CD14-positive monocyte (primary cell): ENCODE results near the gene CMTM8. TPM values are rescaled to one million over a fixed set of nuclear protein-coding genes. Genes with fewer than 3 reads are reported as not detected.

ENCODE experiments used
- DNase-seq, 3 donors: peaks; one replicate each; pipeline ENCODE4 v3.0.0-alpha.2; 2011 to 2022
- H2AFZ ChIP-seq: 2 replicates; pipeline ENCODE4 v1.6.0; 2012; ENCODE audit warnings: mild to moderate bottlenecking, low read depth, low read length, inconsistent platforms; ENCODE audit not compliant: insufficient read depth, poor library complexity, severe bottlenecking
- H3K27ac ChIP-seq, 2 donors: 1 replicate in 1 of 2; 2 replicates in 1 of 2; pipeline ENCODE4 v1.5.1; 2012 to 2013; ENCODE audit warnings: low read length in 2 of 2, control low read depth in 1 of 2, inconsistent platforms in 1 of 2, low read depth in 1 of 2, mild to moderate bottlenecking in 1 of 2
- H3K27me3 ChIP-seq, 2 donors: one replicate each; pipeline versions ENCODE4 v1.6.0 to v1.6.1; 2011 to 2013; ENCODE audit warnings: low read length in 2 of 2; ENCODE audit not compliant: control insufficient read depth in 2 of 2, insufficient read depth in 2 of 2
- H3K36me3 ChIP-seq, 2 donors: replicated peaks in 1 of 2; 1 replicate in 1 of 2; 2 replicates in 1 of 2; pipeline versions ENCODE4 v1.5.1 to v1.6.1; 2012 to 2013; ENCODE audit warnings: low read length in 2 of 2, control low read depth in 1 of 2, inconsistent platforms in 1 of 2, mild to moderate bottlenecking in 1 of 2; ENCODE audit not compliant: insufficient read depth in 2 of 2, control insufficient read depth in 1 of 2
- H3K4me1 ChIP-seq, 2 donors: 1 replicate in 1 of 2; 2 replicates in 1 of 2; pipeline versions ENCODE4 v1.5.1 to v1.6.1; 2012 to 2013; ENCODE audit warnings: low read length in 2 of 2, control low read depth in 1 of 2, inconsistent platforms in 1 of 2, mild to moderate bottlenecking in 1 of 2, moderate library complexity in 1 of 2; ENCODE audit not compliant: insufficient read depth in 2 of 2, control insufficient read depth in 1 of 2
- H3K4me2 ChIP-seq: replicated peaks from 2 replicates; pipeline ENCODE3; 2012; ENCODE audit warnings: low read length, moderate library complexity, mild to moderate bottlenecking; ENCODE audit not compliant: poor library complexity, severe bottlenecking; ENCODE audit errors: extremely low read depth
- H3K4me3 ChIP-seq, 3 experiments: fragments of 200-600 bp in 1 of 3; sonication (generic) in 1 of 3; replicated peaks in 1 of 3; 1 replicate in 2 of 3; 2 replicates in 1 of 3; pipeline ENCODE4 v1.5.1; 2011 to 2013; ENCODE audit warnings: low read length in 3 of 3, mild to moderate bottlenecking in 3 of 3, control low read depth in 2 of 3, low read depth in 2 of 3, inconsistent platforms in 1 of 3, moderate library complexity in 1 of 3
- H3K79me2 ChIP-seq: 2 replicates; pipeline ENCODE4 v1.6.0; 2012; ENCODE audit warnings: mild to moderate bottlenecking, control low read depth, inconsistent platforms, low read length, moderate library complexity; ENCODE audit not compliant: insufficient read depth
- H3K9ac ChIP-seq: 2 replicates; pipeline ENCODE4 v1.6.0; 2017; ENCODE audit warnings: low read length, mild to moderate bottlenecking; ENCODE audit not compliant: insufficient read depth, poor library complexity, severe bottlenecking
- H3K9me3 ChIP-seq, 2 donors: replicated peaks in 1 of 2; 1 replicate in 1 of 2; 2 replicates in 1 of 2; pipeline versions ENCODE4 v1.5.1 to v1.6.1; 2012 to 2013; ENCODE audit warnings: low read length in 2 of 2, control low read depth in 1 of 2; ENCODE audit not compliant: control insufficient read depth in 1 of 2, insufficient read depth in 1 of 2
- H4K20me1 ChIP-seq: 2 replicates; pipeline ENCODE4 v1.6.0; 2012; ENCODE audit warnings: mild to moderate bottlenecking, low read length, control low read depth, moderate library complexity; ENCODE audit not compliant: insufficient read depth
- H3K27ac Mint-ChIP-seq, 7 donors: one replicate each; pipeline ENCODE4 v1.8.0; 2020; ENCODE audit warnings: mild to moderate bottlenecking in 7 of 7, mixed read lengths in 7 of 7, moderate library complexity in 6 of 7, inconsistent platforms in 2 of 7
- H3K27me3 Mint-ChIP-seq, 3 donors: one replicate each; pipeline ENCODE4 v1.8.0; 2021 to 2022; ENCODE audit warnings: low read depth in 3 of 3, mild to moderate bottlenecking in 3 of 3, mixed read lengths in 3 of 3, moderate library complexity in 3 of 3, inconsistent platforms in 1 of 3
- H3K36me3 Mint-ChIP-seq, 2 donors: one replicate each; pipeline ENCODE4 v1.8.0; 2020; ENCODE audit warnings: mixed read lengths in 2 of 2, inconsistent platforms in 1 of 2, mild to moderate bottlenecking in 1 of 2
- H3K4me1 Mint-ChIP-seq: one replicate; pipeline ENCODE4 v1.8.0; 2020; ENCODE audit warnings: mild to moderate bottlenecking, mixed read lengths
- H3K4me3 Mint-ChIP-seq, 2 donors: one replicate each; pipeline ENCODE4 v1.8.0; 2020; ENCODE audit warnings: mild to moderate bottlenecking in 2 of 2, mixed read lengths in 2 of 2, moderate library complexity in 1 of 2
- H3K9me3 Mint-ChIP-seq, 7 donors: one replicate each; pipeline ENCODE4 v1.8.0; 2020 to 2022; ENCODE audit warnings: mixed read lengths in 7 of 7, mild to moderate bottlenecking in 6 of 7, moderate library complexity in 6 of 7, inconsistent platforms in 2 of 7
- WGBS: methylation state at CpG from one replicate; pipeline ENCODE4 v1.1.5; 2013; ENCODE audit warnings: missing lambda C conversion rate; ENCODE audit not compliant: insufficient coverage; 5-methylcytosine and 5-hydroxymethylcytosine counted together
- intact Hi-C, 2 donors: fragments of 100-400 bp; cut with micrococcal nuclease; formaldehyde crosslinking; loops; one replicate each; pipeline versions ENCODE4 v1.15.0 to v1.15.1; 2023
- polyA plus RNA-seq, 3 donors: library from polyadenylated mRNA; depleted of rRNA in 1 of 3; unstranded in 2 of 3; stranded (reverse) in 1 of 3; fragments of 300-500 nt in 2 of 3; fragments of >200 nt in 1 of 3; fragmentation: Illumina TruSeq in 2 of 3; gene quantifications; 1 replicate in 2 of 3; 2 replicates in 1 of 3; pipeline ENCODE4 v1.2.3, GENCODE V29; 2012 to 2021
- TF ChIP-seq, protein P1 (sequence below): fragments of 200-600 bp; IDR thresholded peaks from one replicate; pipeline ENCODE4 v1.8.0; 2022; ENCODE audit warnings: antibody characterized with exemption, mild to moderate bottlenecking

The CMTM8 gene
- polyA plus RNA-seq, 3 donors = 0.46 to 2.5 (median 0.94) TPM

DNA sequence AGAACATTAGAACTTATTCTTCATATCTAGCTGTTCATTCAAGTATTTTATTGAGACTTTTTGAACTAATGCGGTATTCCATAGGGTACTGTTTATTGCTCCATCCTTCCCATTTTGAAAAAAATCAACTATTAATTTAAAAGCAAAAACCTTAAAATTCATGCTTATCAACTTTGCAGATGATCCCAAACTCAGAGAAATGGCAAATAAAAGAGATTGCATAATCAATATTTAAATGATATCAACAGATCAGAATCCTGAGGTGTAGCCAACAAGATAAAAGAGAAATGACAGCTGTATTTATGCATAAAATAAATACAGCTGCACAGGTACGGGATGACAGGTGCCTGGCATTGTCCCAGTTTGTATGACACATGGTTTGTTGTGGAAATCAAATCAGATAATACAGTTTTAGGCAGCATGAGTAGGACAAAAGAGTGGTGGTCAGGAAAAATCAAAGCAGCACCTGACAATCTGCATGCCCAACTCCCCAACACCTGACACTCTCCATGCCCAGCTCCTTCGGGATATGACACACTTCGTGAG lies 42.4 kb upstream of the CMTM8 start:
- H2AFZ ChIP-seq = no peak overlapping the region
- H3K4me2 ChIP-seq = no peak overlapping the region
- intact Hi-C loops = no loop called here
- DNase-seq = no peak
- H3K9me3 ChIP-seq = no peaks in the 10 kb centered on the region
- Mint-ChIP-seq H3K27me3 (peaks cover 0 to 3% (median 2%) of the 10 kb centered on the region in 3 donors), H3K36me3 (no peaks in the 10 kb centered on the region), H3K27ac (no peak overlapping the region), H3K4me3 (no peak overlapping the region), H3K9me3 (no peaks in the 10 kb centered on the region), H3K4me1 (peaks cover 9% of the 10 kb centered on the region)
- H3K27ac ChIP-seq = no peak overlapping the region
- no peak overlapping the region for H3K9ac ChIP-seq
- TF ChIP-seq, protein P1, sequence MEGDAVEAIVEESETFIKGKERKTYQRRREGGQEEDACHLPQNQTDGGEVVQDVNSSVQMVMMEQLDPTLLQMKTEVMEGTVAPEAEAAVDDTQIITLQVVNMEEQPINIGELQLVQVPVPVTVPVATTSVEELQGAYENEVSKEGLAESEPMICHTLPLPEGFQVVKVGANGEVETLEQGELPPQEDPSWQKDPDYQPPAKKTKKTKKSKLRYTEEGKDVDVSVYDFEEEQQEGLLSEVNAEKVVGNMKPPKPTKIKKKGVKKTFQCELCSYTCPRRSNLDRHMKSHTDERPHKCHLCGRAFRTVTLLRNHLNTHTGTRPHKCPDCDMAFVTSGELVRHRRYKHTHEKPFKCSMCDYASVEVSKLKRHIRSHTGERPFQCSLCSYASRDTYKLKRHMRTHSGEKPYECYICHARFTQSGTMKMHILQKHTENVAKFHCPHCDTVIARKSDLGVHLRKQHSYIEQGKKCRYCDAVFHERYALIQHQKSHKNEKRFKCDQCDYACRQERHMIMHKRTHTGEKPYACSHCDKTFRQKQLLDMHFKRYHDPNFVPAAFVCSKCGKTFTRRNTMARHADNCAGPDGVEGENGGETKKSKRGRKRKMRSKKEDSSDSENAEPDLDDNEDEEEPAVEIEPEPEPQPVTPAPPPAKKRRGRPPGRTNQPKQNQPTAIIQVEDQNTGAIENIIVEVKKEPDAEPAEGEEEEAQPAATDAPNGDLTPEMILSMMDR = no peak
- no peaks in the 10 kb centered on the region for H3K36me3 ChIP-seq
- no peaks in the 10 kb centered on the region for H3K79me2 ChIP-seq
- H3K27me3 ChIP-seq = no peaks in the 10 kb centered on the region
- no peak overlapping the region for H3K4me3 ChIP-seq
- H4K20me1 ChIP-seq = no peaks in the 10 kb centered on the region
- peaks cover 4 to 6% of the 10 kb centered on the region in 2 donors for H3K4me1 ChIP-seq
- 80% methylated on average over 1 of the region's 4 CpGs for WGBS

DNA sequence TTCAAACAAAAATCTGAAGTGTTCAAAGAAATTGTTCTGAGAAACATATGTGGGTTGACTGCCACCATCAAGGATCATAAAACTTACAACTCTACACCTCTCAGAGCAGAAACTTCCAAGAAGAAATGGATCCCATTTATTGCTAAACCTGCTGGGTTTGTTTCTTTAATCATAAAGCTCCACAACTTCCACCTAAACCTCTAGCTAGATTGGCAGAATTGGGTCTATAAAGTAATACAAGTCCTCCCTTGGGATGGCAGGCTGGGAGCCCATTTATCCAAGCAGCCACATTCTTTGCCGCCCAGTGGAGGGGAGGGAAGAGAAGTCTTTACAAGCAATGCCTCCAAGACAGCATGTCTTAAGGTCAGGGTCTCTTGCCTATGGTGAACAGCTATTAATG lies 40.5 kb upstream of the CMTM8 start:
- H3K79me2 ChIP-seq = no peaks in the 10 kb centered on the region
- no peak overlapping the region for H3K9ac ChIP-seq
- H3K27me3 Mint-ChIP-seq = peaks cover 0 to 3% (median 1%) of the 10 kb centered on the region in 3 donors
- WGBS = 100% methylated on average over 1 of the region's 1 CpG
- no peak overlapping the region for H3K4me3 Mint-ChIP-seq
- no peaks in the 10 kb centered on the region for H4K20me1 ChIP-seq
- no peaks in the 10 kb centered on the region for H3K36me3 ChIP-seq
- no peaks in the 10 kb centered on the region for H3K27me3 ChIP-seq
- H3K4me2 ChIP-seq = no peak overlapping the region
- intact Hi-C loops = no loop called here
- H2AFZ ChIP-seq = no peak overlapping the region
- TF ChIP-seq, protein P1 = no peak
- no peak for DNase-seq
- H3K4me1 Mint-ChIP-seq = peaks cover 9% of the 10 kb centered on the region
- H3K9me3 ChIP-seq = no peaks in the 10 kb centered on the region
- no peak overlapping the region for H3K27ac Mint-ChIP-seq
- no peak overlapping the region for H3K4me3 ChIP-seq
- no peak overlapping the region for H3K27ac ChIP-seq
- no peaks in the 10 kb centered on the region for H3K9me3 Mint-ChIP-seq
- no peaks in the 10 kb centered on the region for H3K36me3 Mint-ChIP-seq
- H3K4me1 ChIP-seq = peaks cover 4 to 6% of the 10 kb centered on the region in 2 donors
